Activated naive CD4-positive, alpha-beta T cell (primary cell): Measurements from ENCODE around the gene CHD5.

Experiments
- DNase-seq, 4 experiments: peaks; one replicate each; lab custom pipeline; 2025; lab: John Stamatoyannopoulos, UW

The CHD5 gene

GRCh38 chr1:6202256-6202655, 22.1 kb upstream of the CHD5 start:
- no peak for DNase-seq

GRCh38 chr1:6200188-6200809, 20.2 kb upstream of the CHD5 start:
- DNase-seq: no peak

GRCh38 chr1:6199298-6200187, 19.4 kb upstream of the CHD5 start, which contains the start of gene RPL22:
TSS of gene RPL22 (minus strand) at chr1:6199595. CDS start at chr1:6199573, 22 bp downstream.
- peak; percentile 83 to 95 (median 94) for DNase-seq

GRCh38 chr1:6198646-6199297, 18.7 kb upstream of the CHD5 start:
- DNase-seq: no peak

- DNase-seq: no peak
These were observed 17.8 kb upstream of the CHD5 start for GRCh38 chr1:6197746-6198427.

GRCh38 chr1:6191968-6192367, 11.8 kb upstream of the CHD5 start:
- no peak for DNase-seq

- no peak for DNase-seq
These were observed 8.3 kb upstream of the CHD5 start for GRCh38 chr1:6188466-6188865.

GRCh38 chr1:6185635-6186382, 5.7 kb upstream of the CHD5 start:
- DNase-seq: no peak

GRCh38 chr1:6185151-6185550, 5.0 kb upstream of the CHD5 start:
- DNase-seq: no peak

- no peak for DNase-seq
These were observed 4.1 kb upstream of the CHD5 start for GRCh38 chr1:6184083-6184783.

GRCh38 chr1:6183520-6183989, 3.4 kb upstream of the CHD5 start:
- no peak for DNase-seq

GRCh38 chr1:6181347-6181770, 1.2 kb upstream of the CHD5 start:
- DNase-seq: no peak

GRCh38 chr1:6180707-6181311, 688 bp upstream of the CHD5 start:
- DNase-seq: no peak

GRCh38 chr1:6179564-6180175, 451 bp downstream of the CHD5 start:
- no peak for DNase-seq

GRCh38 chr1:6178751-6179563, 1.2 kb downstream of the CHD5 start:
- no peak for DNase-seq

- no peak for DNase-seq
These were observed 2.3 kb downstream of the CHD5 start for GRCh38 chr1:6177681-6178380.

GRCh38 chr1:6176779-6177178, 3.3 kb downstream of the CHD5 start:
- no peak for DNase-seq

GRCh38 chr1:6175411-6175828, 4.7 kb downstream of the CHD5 start:
- no peak for DNase-seq
